OCI-LY7 (cell line): ENCODE data around the gene CCNF.

ENCODE experiments used
- EZH2phosphoT487 ChIP-seq: fragments of 200-600 bp; sonication (generic); IDR thresholded peaks from 2 replicates; pipeline ENCODE4 v1.6.1; 2018; ENCODE audit warnings: low read depth, borderline replicate concordance, mild to moderate bottlenecking, mixed run types, antibody characterized with exemption, low read length, moderate library complexity, mixed read lengths
- TF ChIP-seq, protein P1 (sequence below): fragments of 200-600 bp; sonication (generic); conservative IDR thresholded peaks from 2 replicates; pipeline ENCODE4 v1.5.1; 2014; ENCODE audit warnings: mild to moderate bottlenecking, antibody characterized with exemption, low read length, moderate library complexity, mixed read lengths

DNA sequence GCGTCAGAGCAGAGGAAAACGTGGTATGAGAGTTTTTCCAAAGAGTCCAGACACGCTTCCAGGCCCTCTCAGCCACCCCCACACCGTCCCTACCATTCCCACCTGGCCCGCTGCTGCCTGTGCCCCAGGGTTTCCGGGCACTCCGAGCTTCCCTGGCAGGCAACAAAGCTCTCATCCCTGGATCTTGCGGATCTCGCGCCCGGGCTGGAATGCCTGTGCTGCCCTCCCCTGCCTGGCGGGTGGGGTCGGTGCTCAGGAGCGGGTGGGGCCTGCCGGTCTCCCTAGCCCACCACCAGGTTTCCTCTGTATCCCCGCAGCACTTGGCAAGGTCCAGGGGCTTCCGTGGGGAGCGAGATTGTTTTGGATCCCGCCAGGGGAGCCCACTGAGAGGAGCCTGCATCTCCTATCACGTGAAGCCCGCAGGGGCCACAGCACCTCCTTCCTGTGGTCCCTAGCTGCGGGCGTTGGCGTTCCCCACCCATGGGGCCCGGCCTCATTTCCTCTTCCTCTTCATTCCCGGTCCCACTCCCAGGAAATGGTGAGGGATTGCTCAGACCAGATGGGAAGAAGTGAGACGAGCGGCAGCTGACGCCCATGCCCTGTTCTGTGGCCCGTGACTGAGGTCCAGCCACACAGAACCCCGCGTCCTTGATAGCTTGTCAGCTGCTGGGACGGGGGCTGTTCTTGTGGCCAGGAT lies 56.7 kb downstream of the CCNF start:
- TF ChIP-seq, protein P1, sequence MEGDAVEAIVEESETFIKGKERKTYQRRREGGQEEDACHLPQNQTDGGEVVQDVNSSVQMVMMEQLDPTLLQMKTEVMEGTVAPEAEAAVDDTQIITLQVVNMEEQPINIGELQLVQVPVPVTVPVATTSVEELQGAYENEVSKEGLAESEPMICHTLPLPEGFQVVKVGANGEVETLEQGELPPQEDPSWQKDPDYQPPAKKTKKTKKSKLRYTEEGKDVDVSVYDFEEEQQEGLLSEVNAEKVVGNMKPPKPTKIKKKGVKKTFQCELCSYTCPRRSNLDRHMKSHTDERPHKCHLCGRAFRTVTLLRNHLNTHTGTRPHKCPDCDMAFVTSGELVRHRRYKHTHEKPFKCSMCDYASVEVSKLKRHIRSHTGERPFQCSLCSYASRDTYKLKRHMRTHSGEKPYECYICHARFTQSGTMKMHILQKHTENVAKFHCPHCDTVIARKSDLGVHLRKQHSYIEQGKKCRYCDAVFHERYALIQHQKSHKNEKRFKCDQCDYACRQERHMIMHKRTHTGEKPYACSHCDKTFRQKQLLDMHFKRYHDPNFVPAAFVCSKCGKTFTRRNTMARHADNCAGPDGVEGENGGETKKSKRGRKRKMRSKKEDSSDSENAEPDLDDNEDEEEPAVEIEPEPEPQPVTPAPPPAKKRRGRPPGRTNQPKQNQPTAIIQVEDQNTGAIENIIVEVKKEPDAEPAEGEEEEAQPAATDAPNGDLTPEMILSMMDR: no peak
- no peak for TF ChIP-seq EZH2phosphoT487
